GM19455 (cell line): Measurements from ENCODE around the gene AP1B1.
A peak's percentile ranks its signal among the peaks of the same experiment; 100 is the strongest.
"Not testable (repeated sequence)": the region's sequence is repeated elsewhere in the genome, so short reads cannot be mapped to it uniquely, and the experiment has no call there.

Experiments
- ATAC-seq: cut with Tn5 transposase; IDR thresholded peaks from one replicate; pipeline ENCODE4 v1.9.1; 2021; ENCODE audit not compliant: unreplicated experiment

The AP1B1 gene

DNA sequence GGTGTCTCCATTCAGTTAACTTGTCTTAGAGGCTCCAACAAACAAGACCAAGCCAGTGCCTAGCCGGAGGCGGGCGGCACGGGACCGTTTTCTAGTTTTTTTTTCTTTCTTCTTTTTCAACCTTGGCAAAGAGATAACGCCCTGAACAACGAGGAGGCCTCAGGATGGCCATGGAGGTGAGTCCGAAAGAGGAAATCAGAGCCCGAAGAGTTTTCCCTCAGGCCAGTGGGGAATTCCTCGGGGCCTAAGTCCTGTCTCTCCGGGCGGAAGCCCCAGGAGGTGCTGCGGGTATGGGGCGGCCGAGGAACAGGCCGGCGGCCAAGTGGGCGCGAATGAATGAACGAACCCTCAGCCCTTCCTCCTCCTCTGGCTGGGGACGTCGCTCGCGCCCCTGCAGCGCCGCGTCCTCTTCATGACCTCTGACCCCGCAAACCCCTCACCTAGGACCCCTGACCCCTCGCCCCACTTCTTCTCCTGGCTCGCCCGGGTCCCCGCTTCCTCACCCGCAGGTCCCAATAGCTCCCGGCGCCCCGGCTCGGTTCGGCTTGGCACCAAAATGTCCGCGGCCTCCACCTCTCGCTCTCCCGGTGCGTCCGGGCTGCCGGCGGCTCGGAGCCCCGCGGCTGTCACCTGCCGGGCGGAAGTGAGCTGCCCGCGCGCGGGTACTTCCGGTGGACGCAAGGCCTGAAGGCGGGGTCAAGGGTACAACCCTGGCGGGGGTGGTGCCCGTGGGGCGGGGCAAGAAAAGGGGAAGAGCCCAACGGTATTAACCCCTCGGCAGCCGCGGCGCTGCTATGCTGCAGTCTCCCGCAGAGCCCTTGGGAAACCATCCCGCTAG is at the start of gene AP1B1:
TSS of gene AP1B1 (minus strand) at position 650 of the 838 bp plus-strand sequence. CDS start 21,327 bp downstream, outside the sequence.
- ATAC-seq, result peak; percentile 89

DNA sequence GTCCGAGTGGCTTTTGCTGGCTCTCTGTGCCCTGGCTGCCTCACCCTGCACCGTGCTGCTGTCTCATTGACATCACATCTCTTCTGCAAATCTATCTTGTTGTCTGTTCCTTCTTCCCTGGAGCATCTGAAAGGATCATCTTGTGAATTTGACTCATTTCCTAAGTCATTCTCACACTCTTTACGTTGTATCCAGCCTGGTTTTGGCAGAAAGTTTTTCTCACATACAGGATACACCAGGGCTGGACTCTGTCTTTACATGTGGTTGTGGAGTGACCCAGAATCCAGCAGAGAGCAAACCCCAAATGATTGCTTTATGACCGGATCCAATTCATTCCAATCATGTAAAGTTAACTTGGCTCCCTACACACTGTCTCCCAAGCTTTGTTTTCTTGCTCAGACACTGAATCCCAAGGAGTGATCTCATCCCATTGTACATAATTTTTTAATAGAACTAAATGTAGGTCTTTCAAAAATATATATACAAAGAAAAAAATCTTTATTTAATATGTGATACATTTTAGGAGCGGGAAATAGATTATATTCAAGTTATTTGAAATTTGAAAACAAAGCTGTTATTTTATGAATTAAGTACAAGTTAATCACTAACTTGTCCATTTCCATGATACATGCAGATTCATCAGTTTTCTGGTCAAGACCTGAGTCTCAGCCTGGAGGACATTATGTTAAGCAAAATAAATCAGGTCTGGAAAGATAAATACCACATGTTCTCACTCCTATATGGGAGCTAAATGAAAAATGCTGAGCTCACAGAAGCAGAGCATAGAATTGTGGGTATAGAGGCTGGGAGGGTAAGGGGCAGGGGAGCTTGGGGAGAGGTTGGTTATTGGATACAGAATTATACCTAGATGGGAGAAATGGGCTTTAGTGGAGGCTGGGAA is 47.1 kb upstream of the AP1B1 start:
- no peak for ATAC-seq

DNA sequence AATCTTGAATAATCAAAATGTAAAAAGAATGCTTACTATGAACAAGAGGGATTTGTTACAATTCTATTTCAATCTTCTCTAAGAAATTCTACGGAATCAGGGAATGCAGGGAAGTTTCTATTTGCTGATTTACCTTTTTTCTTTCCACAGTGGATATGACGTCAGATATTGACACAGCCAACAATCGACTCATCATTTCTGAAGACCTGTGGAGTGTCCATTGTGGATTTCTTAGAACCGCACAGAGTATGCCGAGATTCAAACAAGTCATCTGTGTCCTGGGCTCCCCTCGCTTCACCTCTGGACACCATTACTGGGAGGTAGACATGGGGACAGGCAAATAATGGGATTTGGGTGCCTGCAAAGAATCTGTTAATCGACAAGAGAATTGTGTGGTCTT is 45.9 kb upstream of the AP1B1 start:
- no peak for ATAC-seq

DNA sequence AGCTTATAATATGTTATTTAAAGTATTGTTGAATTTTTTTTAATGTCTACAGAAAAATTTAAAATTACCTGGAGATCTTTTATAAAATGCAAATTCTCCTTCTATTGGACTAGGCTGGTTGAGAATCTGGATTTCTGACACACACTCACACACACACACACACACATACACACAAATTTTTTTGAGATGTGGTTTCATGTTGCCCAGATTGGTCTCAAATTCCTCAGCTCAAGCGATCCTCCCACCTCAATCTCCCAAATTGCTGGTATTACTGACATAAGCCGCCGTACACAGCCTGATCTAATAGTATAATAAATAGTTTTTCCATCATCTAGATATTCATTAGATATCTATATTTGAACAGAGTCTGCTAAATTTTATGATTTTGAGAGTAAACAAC is 45.5 kb upstream of the AP1B1 start:
- ATAC-seq, result no peak

DNA sequence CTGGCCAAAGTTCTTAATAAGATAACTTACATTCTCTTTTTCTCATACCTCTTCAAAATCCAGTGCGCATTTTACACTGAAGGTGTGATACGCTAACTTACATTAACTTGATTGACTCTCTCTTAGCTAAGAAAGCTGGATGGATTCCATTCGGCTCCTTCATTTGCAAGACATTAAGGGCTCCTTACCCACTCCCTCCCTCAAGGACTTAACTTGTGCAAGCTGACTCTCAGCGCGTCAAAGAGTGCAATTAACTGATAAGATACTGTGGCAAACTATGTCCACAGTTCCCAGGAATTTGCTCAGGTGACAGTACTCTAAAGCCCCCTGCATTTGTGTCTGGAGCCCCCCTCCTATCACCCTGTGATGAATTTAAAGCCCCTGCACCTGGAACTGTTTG is 43.6 kb upstream of the AP1B1 start:
- no peak for ATAC-seq

DNA sequence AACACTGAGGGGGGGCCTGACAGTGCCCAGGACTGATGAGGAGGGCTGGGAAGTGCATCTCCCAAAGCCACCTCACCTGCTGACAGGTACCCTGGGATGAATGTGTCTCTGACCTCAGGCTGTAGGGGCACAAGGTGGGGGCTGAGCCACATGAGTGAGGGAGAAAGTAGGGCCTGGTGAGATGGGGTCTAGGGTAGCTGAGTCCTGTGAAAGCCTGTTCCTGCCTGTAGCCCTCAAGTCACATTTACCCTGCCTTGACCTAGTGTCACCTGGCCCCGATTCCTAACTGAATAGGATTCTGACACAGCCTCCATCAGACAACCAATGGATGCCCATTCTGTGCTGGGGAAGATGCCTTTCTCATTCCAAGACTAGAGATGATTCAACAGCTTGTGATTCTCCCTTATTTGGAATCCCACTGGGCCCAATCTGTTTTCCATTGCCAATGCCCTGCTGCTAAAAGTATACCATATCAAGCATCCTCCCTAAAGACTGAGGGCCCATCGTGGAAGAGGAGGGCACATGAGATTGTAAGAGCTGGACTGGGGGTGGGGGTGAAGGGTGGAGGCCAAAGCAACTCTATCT is 38.9 kb upstream of the AP1B1 start:
- ATAC-seq, result no peak

DNA sequence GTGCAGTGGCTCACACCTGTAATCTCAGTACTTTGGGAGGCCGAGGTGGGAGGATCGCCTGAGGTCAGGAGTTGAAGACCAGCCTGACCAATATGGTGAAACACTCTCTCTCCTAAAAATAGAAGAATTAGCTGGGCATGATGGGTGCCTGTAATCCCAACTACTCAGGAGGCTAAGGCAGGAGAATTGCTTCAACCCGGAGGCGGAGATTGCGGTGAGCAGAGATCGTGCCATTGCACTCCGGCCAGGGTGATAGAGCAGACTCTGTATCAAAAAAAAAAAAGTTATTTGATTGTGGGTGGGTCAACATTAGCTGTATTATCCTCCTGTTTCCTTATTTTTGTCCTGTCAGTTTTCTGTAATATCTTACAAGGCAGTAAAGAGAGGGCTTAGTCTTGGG is 38.1 kb upstream of the AP1B1 start:
- no peak for ATAC-seq

DNA sequence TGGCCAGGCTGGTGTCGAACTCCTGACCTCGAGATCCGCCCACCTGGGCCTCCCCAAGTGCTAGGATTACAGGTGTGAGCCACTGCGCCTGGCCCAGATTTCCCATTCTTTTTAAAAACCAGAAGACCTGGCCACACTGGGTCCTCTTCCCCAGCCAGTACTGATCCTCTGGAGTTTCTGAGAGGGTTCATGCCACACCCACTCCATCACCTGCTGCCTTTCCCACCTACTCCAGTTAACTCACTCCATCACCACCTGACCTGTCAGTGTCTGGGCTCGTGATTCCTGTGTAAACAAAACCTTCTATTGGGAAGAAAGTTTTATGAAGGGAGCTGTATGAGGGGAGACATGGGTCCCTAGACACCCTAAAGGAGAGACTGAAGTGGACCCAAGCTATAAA is 30.3 kb upstream of the AP1B1 start:
- not testable (repeated sequence) for ATAC-seq

DNA sequence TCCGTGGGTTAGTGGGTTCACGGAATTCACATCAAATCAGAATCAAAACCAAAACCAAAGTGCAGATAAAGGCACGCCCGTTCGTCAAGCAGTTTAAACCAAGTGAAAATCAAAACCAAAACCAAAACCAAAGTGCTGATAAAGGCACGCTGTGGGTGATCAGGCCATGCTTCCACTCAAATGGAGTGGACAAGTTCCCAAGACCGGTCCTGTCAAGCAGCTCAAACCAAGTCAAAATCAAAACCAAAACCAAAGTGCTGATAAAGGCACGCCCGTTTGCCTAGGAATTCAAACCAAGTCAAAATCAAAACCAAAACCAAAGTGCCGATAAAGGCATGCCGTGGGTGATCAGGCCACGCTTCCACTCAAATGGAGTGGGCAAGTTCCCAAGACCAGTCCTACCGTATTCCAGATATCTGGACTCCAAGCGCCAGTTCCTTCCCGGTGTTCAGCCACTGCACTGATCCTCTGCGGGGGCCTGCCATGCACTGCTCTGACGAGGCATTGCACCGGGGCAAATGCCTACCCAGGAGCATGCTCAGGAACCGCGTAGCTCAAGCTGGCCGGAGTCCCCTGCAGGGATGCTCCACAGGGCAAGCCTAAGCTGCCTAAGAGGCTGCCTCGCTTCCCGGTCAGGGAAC is 26.7 kb upstream of the AP1B1 start:
- ATAC-seq, result not testable (repeated sequence)

DNA sequence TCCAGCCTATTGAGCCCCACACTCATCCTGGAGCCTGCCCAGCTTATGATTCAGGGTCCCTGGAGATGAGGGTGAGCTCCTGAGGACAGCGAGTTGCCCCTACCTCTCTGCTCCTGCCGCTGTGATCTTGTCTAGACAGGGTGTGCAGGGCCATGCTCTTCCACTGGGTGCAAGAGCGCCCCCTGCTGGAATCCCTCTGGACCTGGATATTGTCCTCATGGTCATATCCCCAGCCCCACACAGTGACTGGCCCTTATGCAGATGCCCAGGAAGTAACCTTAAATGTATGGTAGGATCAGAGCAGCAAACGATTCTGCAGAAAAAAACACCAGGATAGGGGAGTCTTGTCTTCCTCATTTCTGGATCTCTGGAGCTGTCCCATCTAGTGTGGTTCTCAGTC is 24.4 kb upstream of the AP1B1 start:
- not testable (repeated sequence) for ATAC-seq

DNA sequence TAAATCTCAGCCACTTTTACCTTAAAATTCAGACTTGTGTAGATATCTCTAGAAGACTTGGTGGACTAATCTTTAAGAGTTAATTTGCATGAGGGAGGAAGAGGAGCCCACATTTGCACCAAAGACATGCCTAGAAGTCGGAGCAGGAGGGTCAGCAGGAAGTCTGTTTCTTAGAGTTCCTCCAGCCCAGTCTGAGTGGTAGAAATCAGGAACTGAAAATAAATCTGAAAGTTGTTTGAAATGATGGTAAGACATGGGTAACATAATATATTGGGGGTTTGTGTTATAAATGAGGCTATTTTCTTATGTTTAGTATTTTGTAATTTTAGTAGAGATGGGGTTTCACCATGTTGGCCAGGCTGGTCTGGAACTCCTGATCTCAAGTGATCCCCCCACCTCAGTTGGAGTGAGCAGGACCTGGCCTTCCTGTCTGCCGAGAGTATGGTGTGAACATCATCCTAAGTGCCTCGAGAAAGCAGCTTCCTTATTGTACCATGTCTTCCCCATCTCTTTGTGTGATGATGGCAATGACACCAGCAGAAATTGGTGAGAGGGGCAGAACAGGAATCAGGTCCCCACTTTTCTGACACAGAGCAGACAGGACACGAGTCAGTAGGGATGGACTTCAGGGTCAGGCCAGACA is 23.3 kb upstream of the AP1B1 start:
- ATAC-seq, result not testable (repeated sequence)

DNA sequence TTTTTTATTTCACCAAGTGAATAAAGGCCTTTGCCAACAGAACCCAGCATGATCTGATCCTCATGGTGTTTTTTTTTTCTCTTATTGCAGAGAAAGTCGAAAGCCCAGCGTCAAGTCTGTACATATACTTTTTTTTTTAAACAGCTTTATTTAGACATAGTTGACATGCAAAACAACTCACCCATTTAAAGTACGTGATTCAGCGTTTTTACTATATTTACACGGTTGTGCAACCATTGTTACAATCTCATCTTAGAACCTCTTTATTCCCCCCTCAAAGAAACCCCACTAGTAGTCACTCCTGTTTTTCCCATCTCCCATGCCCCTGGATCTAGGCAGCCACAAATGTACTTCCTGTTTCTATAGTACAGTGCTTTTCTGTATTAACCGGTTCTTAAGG is 20.6 kb upstream of the AP1B1 start:
- no peak for ATAC-seq

DNA sequence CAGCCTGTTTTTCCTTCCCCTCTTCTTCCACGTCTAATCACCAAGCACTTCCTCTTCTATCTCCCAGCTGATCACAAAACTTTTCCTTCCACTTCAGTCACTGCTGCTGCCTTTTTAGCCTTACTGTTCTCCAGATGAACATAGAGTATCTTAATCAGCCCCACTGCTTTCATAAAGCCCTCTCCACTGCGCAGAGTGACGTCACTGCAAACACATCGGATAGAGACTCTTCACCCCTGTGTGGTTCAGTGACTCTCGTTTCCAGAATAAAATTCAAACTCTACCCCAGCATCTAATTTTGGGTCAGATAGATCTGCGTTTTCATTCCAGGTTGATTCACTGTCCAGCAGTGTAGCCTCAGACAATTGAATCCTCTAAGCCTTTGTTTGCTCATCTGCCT is 13.2 kb upstream of the AP1B1 start:
- ATAC-seq, result not testable (repeated sequence)

DNA sequence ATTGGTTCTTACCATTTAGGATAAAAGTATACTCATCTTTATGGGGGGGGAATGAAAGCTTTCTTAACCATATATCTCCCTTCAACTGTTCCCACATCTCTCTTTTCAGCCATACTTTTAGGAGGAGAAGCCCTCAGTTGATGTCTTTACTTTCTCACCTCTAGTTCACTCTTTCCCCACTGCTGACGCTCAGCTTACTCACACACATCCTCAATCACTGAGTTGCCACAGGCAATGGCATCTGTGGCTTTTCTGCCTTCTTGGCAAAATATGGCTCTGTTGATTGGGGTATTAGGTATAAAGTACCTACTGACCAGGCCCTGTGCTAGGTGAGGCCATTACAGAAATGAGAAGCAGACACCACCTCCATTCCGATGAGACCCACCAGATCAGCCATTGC is 12.2 kb upstream of the AP1B1 start:
- ATAC-seq, result no peak

DNA sequence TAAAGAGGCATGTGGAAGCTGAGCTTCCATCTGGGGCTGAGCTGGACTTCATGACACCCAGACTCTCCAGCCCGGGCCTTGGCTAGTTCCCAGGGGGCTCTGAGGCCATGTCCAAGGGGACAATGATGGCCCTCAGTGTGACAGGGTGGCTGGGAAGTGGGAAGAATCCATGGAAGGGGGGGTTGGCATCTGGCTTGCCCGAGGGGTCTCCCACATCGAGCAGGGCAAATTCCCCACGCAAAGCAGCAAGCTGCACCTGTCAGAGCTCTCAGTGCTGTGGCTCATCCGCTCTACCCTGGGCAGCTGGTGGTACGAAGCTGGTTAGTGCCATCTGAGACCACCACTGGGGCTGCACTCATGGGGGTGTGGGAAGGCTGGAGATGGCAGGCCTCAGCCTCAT is 9.4 kb upstream of the AP1B1 start:
- no peak for ATAC-seq

DNA sequence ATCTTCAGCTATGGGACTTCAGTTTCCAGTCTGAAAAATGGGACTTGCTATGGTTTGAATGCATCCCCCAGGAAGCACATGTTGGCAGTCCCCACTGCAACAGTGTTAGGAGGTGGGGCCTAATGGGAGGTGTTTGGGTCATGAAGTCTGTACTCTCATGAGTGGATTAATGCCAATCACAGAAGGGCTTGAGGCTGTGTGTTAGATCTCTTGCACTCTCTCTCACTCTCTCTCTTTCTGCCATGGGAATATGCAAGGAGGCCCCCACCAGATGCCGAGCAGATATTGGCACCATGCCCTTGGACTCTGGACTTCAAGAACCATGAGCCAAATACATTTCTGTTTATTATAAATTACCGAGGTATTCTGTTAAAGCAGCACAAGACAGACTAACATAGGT is 7.8 kb upstream of the AP1B1 start:
- ATAC-seq, result no peak

DNA sequence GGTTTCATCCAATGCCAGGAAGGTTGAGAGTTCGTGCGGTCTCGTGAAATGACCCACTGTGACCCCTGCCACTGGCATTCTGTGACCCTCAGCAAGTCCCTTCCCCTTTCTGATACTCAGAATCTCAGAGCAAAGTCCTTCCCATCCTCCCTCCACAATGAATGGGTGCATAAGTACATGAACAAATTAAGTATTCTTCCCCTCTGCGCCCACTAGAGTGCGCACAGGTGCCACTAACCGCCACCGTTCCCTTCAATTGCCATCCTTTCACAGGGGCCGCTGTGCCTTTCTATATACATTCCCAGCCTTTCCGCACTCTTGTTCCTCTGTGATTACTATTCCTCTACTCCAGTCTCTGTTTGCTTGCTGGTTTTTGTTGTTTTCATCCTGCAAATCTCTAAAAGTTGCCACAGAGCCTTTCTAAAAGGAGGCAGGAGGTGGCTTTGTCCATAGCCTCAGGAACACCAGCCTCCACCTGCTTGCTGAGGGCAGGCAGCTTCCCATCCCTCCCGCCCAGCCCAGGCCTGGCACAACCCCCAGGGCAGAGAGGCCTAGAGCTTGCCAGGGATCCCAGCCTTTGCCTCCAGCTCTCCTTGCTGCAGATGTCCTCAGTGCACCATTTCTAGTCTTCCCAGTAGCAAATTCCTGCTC is 6.7 kb upstream of the AP1B1 start:
- no peak for ATAC-seq

DNA sequence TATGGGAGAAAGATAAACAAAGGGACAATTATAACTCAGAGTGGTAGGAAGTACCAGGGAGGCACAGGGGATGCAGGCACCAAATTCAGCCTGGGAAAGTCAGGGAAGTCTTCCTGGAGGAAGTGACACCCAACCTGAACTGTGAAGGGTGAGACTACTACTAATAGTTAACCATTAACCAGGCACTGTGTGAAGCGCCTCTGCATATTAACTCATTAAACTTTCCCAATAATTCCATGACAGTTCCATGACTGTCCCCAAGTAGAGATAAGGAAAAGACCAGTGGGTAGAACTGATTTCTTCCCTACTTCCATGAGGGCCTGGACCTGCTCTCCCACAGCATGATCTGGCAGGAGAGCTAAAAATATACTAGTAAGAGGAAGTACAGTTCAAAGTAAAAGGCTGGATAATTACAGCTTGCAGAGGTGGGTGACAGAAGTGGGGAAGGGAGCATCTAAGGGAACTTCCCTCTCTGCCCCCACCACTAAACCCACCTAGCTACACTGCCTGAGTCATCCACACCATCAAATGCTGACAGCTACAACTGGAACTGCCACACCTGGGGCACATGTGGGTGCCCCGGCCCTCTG is 4.7 kb upstream of the AP1B1 start:
- no peak for ATAC-seq

DNA sequence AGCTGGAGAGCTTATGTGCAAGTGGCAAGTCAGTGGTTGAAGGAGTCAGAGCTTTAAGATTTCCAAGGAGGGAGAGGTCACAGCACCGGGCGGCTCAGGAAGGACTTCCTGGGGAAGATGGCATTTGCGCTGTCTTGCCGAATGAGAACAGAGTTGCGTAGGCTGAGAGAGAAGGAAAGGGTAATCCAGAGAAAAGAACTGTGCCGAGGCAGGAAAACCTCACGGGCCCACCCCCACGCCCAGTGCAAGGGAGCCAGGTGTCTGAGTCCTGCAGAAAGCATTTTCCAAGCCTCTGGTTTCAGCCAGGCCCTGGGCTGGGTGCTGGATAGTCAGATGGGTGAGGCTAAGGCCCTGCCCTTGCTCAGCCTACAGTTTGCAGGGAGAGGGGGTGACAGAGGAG is 3.2 kb upstream of the AP1B1 start:
- ATAC-seq, result no peak

DNA sequence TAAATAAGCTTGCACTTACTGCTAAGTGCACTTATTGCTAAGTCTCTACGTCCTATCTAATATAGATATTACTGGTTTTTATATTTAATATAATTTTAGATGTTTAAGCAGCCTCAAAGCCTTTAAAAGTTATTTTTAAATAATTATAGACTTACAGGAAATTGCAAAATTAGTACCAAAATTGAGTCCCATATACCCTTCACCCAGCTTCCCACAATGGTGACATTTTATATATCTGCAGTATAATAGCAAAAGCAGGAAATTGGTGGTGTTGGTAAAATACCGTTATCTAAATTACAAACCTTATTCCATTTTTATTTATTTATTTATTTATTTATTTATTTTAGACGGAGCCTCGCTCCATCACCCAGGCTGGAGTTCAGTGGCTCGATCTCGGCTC is 1.9 kb upstream of the AP1B1 start:
- ATAC-seq, result no peak
